Vagina (tissue), 2 donors: ENCODE data around the gene CA4.
"Not testable (repeated sequence)": the region's sequence is repeated elsewhere in the genome, so short reads cannot be mapped to it uniquely, and the experiment has no call there.

Source experiments
- CTCF ChIP-seq, 3 experiments: fragments of 450-650 bp in 2 of 3; fragments of 200-600 bp in 1 of 3; sonication (generic) in 1 of 3; IDR thresholded peaks; one replicate each; pipeline ENCODE4 v1.5.1; 2017 to 2019; ENCODE audit warnings: antibody characterized with exemption in 3 of 3, mild to moderate bottlenecking in 2 of 3, moderate library complexity in 2 of 3
- POLR2A ChIP-seq, 2 donors: fragments of 450-650 bp; IDR thresholded peaks; one replicate each; pipeline ENCODE4 v1.6.1; 2017; ENCODE audit warnings: antibody characterized with exemption in 2 of 2, mild to moderate bottlenecking in 2 of 2, moderate library complexity in 2 of 2
- POLR2AphosphoS5 ChIP-seq, 2 donors: sonication (generic); formaldehyde crosslinking; IDR thresholded peaks; one replicate each; pipeline ENCODE4 v1.9.0; 2017; ENCODE audit warnings: antibody characterized with exemption in 2 of 2, mild to moderate bottlenecking in 2 of 2, low read depth in 1 of 2; ENCODE audit not compliant: insufficient read depth in 1 of 2

GRCh38 chr17:60180380-60180779 lies 30.6 kb downstream of the CA4 start:
- not testable (repeated sequence) for TF ChIP-seq CTCF (IDR thresholded peaks at IDR 0.05); POLR2A (IDR thresholded peaks at IDR 0.05); POLR2AphosphoS5 (IDR thresholded peaks at IDR 0.05; ENCODE audit: insufficient read depth in 1 of 2, low read depth in 1 of 2)
